Measurements from ENCODE around the gene TMEM208. TPM values are rescaled to one million over a fixed set of nuclear protein-coding genes. Genes with fewer than 3 reads are reported as not detected.

TMEM208 gene
- total RNA-seq, 4 donors from 2014 or later = 24.4 to 36.0 (median 31.7) TPM

- no peak for DNase-seq
- Histone ChIP-seq H3K4me3 (peak within 1 kb of the TSS; percentile 30 to 76 (median 64)), H3K27me3 (peaks cover 0 to 43% (median 2%) of the 10 kb centered on the region in 4 donors), H3K9me3 (no peaks in the 10 kb centered on the region), H3K4me1 (peaks cover 40 to 60% (median 40%) of the 10 kb centered on the region in 3 donors), H3K36me3 (no peaks in the 10 kb centered on the region), H3K27ac (peak within 1 kb of the TSS in 3 of 4 donors; percentile 27 to 95 (median 85))
- intact Hi-C loops (cut with DNase I) = no loop called here
- WGBS, 2 donors = 0% methylated on average over 4 to 19 of the region's 75 CpGs
- TF ChIP-seq, protein P1, sequence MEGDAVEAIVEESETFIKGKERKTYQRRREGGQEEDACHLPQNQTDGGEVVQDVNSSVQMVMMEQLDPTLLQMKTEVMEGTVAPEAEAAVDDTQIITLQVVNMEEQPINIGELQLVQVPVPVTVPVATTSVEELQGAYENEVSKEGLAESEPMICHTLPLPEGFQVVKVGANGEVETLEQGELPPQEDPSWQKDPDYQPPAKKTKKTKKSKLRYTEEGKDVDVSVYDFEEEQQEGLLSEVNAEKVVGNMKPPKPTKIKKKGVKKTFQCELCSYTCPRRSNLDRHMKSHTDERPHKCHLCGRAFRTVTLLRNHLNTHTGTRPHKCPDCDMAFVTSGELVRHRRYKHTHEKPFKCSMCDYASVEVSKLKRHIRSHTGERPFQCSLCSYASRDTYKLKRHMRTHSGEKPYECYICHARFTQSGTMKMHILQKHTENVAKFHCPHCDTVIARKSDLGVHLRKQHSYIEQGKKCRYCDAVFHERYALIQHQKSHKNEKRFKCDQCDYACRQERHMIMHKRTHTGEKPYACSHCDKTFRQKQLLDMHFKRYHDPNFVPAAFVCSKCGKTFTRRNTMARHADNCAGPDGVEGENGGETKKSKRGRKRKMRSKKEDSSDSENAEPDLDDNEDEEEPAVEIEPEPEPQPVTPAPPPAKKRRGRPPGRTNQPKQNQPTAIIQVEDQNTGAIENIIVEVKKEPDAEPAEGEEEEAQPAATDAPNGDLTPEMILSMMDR (IDR thresholded peaks at IDR 0.05) = peak in 2 of 6 experiments; percentile 13 to 30
- TF ChIP-seq POLR2A (IDR thresholded peaks at IDR 0.05) = no peak
Observed at GRCh38 chr16:67248401-67249177, 21.7 kb downstream of the TMEM208 start, which contains the start of gene SLC9A5. Gene SLC9A5, plus strand, starts transcription at chr16:67248979. Its CDS starts 36 bp downstream, at chr16:67249015.

DNA sequence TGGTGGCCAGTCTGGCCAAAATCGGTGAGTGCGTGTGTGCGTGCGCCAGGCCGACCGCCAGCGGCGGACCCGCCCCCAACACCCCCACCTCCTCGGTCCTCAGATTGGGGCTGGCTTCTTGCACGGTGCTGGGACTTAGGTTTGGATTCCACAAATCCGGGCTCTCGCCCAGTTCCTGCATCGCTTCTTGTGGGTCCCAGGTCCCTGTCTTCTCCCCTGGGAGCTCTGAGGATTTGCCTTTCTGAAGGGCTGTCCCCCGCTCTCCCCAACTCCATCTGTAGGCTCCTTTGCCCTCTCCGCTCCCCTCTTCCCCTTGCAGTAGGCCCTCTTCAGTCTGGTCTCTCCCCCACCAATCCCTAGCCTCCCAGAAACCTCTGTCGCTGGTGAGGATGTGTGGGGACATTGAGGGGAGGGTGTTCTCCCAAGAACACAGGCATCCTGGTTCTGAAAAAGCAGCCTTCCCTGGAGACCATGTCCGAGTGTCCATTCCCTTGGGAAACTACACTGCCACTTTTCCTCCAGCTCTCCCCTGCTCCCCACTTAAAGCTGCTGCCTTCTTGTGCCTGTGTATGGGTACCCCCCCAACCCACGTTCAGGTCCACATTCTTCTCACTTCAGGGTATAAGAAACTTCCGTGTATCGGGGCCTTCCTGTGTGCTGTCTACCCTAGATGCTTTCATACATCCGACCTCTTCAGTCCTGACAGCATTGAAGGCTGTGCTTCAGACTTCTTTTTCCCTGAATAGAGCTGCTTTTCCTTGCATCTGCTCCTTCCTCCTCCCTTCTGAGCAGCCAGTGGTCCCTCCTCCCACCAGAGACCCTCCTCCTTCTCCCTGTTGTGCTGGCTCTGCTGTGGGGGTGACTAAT lies 22.5 kb downstream of the TMEM208 start:
- Histone ChIP-seq H3K9me3 (no peaks in the 10 kb centered on the region), H3K36me3 (no peaks in the 10 kb centered on the region), H3K27ac (no peak overlapping the region), H3K4me1 (peaks cover 32 to 51% (median 36%) of the 10 kb centered on the region in 3 donors), H3K27me3 (peaks cover 0 to 43% (median 2%) of the 10 kb centered on the region in 4 donors), H3K4me3 (peak overlapping the region; percentile 30 to 76 (median 64))
- TF ChIP-seq, protein P1 (IDR thresholded peaks at IDR 0.05) = no peak
- no peak for TF ChIP-seq POLR2A (IDR thresholded peaks at IDR 0.05)
- DNase-seq = no peak
- 35 to 44% methylated on average over 12 of the region's 22 CpGs for WGBS, 2 donors
- intact Hi-C loops (cut with DNase I) = no loop called here

DNA sequence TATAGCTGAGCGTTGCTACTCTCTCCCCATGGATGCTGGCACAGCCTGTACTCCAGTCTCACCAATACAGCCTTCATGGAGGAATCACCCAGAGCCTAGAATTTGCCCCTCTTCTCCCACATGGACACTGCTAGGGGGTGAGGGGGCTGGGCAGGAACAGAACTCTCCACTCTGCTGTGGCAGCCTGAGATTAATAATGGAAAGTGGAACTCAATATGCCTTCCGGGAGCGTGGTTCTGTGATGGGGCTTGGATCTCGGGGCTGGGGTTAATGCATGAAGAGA lies 23.1 kb downstream of the TMEM208 start:
- H3K27me3 ChIP-seq = peaks cover 0 to 44% (median 2%) of the 10 kb centered on the region in 4 donors
- no peaks in the 10 kb centered on the region for H3K9me3 ChIP-seq
- no peak overlapping the region for H3K4me3 ChIP-seq
- no peak for DNase-seq
- H3K27ac ChIP-seq = no peak overlapping the region
- intact Hi-C loops (cut with DNase I) = no loop called here
- H3K36me3 ChIP-seq = no peaks in the 10 kb centered on the region
- TF ChIP-seq, protein P1 (IDR thresholded peaks at IDR 0.05) = no peak
- TF ChIP-seq POLR2A (IDR thresholded peaks at IDR 0.05) = no peak
- H3K4me1 ChIP-seq = peaks cover 26 to 46% (median 30%) of the 10 kb centered on the region in 3 donors
- 67 to 76% methylated on average over 4 of the region's 4 CpGs for WGBS, 2 donors

DNA sequence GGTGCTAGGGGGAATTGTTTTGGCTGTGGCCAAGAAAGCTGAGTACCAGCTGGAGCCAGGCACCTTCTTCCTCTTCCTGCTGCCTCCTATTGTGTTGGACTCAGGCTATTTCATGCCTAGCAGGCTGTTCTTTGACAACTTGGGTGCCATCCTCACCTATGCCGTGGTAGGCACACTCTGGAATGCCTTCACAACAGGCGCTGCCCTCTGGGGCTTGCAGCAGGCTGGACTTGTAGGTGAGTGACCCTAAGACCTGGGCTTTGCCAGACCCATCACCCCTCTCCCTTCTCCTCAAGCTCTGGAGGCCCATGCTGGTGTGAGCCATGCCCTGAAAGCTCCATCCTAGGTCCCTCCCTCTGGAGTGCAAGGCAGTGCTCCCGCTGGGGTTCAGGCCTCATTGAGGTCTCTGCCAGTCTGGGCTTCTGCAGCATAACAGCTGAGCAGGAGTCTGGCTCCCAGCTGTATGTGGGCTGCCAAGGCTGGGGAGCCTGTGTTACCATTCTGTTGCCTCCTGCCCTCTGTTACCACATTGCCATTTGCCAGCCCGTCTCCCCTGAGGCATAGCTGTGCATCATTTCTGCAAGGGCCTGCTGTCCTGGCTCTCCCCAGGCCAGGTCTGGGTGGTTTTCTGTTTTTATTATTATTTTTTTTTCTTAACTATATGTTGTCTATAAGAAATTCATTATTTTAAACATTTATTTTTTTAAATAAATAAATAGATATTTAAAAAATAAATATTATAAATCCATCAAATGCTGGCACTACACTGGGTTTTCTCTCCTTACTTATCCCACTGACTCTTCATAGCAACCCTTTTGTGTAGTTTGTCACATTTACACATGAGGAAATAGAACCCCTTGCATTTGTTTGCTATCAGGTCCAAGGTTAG lies 25.9 kb downstream of the TMEM208 start:
- peaks cover 0 to 67% (median 2%) of the 10 kb centered on the region in 4 donors for H3K27me3 ChIP-seq
- TF ChIP-seq, protein P1 (IDR thresholded peaks at IDR 0.05) = no peak
- no peak for TF ChIP-seq POLR2A (IDR thresholded peaks at IDR 0.05)
- no peak overlapping the region for H3K27ac ChIP-seq
- intact Hi-C loops (cut with DNase I) = no loop called here
- 81 to 96% methylated on average over 1 to 3 of the region's 4 CpGs for WGBS, 2 donors
- peaks cover 12 to 20% (median 17%) of the 10 kb centered on the region in 3 donors for H3K4me1 ChIP-seq
- H3K36me3 ChIP-seq = no peaks in the 10 kb centered on the region
- no peaks in the 10 kb centered on the region for H3K9me3 ChIP-seq
- H3K4me3 ChIP-seq = no peak overlapping the region
- no peak for DNase-seq

Data from esophagus squamous epithelium (tissue), 5 donors.